HL-60 (cell line): ENCODE data around the gene FBXL14.

ENCODE experiments used
- CTCF ChIP-seq: IDR thresholded peaks from one replicate; pipeline ENCODE4 v1.5.1; 2011; ENCODE audit warnings: low read length, control low read depth, inconsistent platforms; ENCODE audit not compliant: insufficient read depth
- POLR2AphosphoS5 ChIP-seq: IDR thresholded peaks from 2 replicates; pipeline ENCODE4 v1.6.1; 2012; ENCODE audit warnings: low read depth

GRCh38 chr12:1581973-1582708 lies 12.2 kb downstream of the FBXL14 start:
- TF ChIP-seq CTCF (no peak), POLR2AphosphoS5 (no peak)
